Gastrocnemius medialis (tissue), 4 donors: ENCODE data around the gene RBPMS2.

Experiments
- CTCF ChIP-seq, 5 experiments: fragments of 450-650 bp in 3 of 5; fragments of 200-600 bp in 2 of 5; sonication (generic) in 2 of 5; IDR thresholded peaks in 4 of 5; conservative IDR thresholded peaks in 1 of 5; 1 replicate in 4 of 5; 2 replicates in 1 of 5; pipeline ENCODE4 v1.5.1; 2016 to 2019; ENCODE audit warnings: antibody characterized with exemption in 5 of 5, mild to moderate bottlenecking in 3 of 5, moderate library complexity in 3 of 5
- POLR2A ChIP-seq, 2 donors: fragments of 450-650 bp; IDR thresholded peaks; one replicate each; pipeline ENCODE4 v1.6.1; 2017; ENCODE audit warnings: antibody characterized with exemption in 2 of 2, mild to moderate bottlenecking in 2 of 2, moderate library complexity in 2 of 2

- TF ChIP-seq CTCF (IDR thresholded peaks at IDR 0.05 in 4 of 5, conservative IDR thresholded peaks at IDR 0.05 in 1 of 5) (no peak), POLR2A (IDR thresholded peaks at IDR 0.05) (no peak)
Measured at GRCh38 chr15:64731805-64732151, 43.6 kb downstream of the RBPMS2 start.
